Mammary epithelial cell (primary cell): Measurements from ENCODE around the gene C11orf86.

Experiments used
- CTCF ChIP-seq, 2 donors: IDR thresholded peaks in 1 of 2; conservative IDR thresholded peaks in 1 of 2; 2 replicates each; pipeline ENCODE4 v1.5.1; 2011 to 2012; ENCODE audit warnings: inconsistent platforms in 2 of 2, low read length in 2 of 2, mild to moderate bottlenecking in 2 of 2, control low read depth in 1 of 2, low read depth in 1 of 2; ENCODE audit not compliant: insufficient read depth in 1 of 2; ENCODE audit errors: extremely low read depth in 1 of 2
- EZH2 ChIP-seq: IDR thresholded peaks from 2 replicates; pipeline ENCODE4 v1.6.1; 2012; ENCODE audit warnings: low read length, inconsistent platforms, borderline replicate concordance

DNA sequence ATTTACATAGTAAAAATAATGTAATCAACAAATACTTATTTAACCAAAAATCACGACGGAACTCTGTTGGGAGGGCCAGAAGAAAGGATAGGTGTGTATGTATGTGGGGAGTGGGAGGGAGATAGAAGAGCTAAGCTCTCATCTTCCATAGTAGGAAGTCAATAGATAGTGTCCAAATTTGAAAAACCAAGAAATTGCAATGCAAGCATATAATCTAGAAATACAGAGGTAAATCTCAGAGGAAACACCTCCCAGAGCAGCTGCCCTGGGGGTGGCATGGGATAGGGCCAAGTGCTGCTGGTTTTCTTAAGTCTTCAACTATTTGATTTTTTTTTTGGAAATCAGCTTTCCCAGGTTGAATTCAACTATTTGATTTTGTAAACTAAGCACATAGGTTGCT, 16.9 kb downstream of the C11orf86 start:
- TF ChIP-seq CTCF (conservative IDR thresholded peaks at IDR 0.05 in 1 of 2, IDR thresholded peaks at IDR 0.05 in 1 of 2; ENCODE audit: extremely low read depth in 1 of 2, insufficient read depth in 1 of 2, low read depth in 1 of 2, low read length in 2 of 2) (no peak), EZH2 (no peak)
